GM18907 (cell line): ENCODE results near the gene ENPP6.
A peak's percentile ranks its signal among the peaks of the same experiment; 100 is the strongest.

Experiments
- ATAC-seq: cut with Tn5 transposase; IDR thresholded peaks from one replicate; pipeline ENCODE4 v1.9.1; 2021; ENCODE audit warnings: mild to moderate bottlenecking, moderate library complexity; ENCODE audit not compliant: unreplicated experiment

The ENPP6 gene

DNA sequence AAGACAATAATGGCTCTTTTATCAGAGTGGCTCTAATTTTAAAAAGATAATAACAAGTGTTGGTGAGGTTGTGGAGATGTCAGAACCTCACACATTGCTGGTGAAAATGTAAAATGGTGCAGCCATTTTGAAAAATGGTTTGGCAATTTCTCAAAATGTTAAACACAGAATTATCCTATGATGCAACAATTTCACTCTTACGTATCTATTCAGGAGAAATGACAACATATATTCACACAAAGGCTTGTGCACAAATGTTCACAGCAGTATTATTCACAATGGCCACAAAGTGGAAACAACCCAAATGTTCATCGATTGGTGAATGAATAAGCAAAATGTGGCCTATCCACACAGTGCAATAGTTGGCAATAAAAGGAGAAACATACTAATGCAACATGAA is 24.7 kb downstream of the ENPP6 start:
- ATAC-seq: no peak

DNA sequence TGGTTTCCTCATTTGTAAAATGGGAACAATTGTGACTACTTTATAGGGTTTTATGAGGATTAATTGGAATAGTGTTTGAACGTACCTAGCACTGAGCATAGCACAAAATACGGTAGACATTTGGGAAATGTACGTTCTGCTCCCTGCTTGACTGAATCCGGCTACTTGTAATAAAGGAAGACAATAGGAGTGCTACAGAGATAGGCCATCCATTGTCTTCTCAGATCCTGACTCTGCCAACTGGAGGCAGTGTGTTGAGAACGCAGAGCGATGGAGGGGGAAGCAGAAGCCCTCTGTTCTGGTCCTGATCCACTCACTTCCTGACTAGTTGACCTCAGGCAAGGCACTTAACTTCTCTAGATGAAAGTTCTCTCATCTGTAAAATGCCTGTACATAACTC is 26.4 kb downstream of the ENPP6 start:
- ATAC-seq: no peak

- no peak for ATAC-seq
Measured at GRCh38 chr4:184190711-184191110, 27.0 kb downstream of the ENPP6 start.

- no peak for ATAC-seq
Measured at GRCh38 chr4:184189966-184190365, 27.7 kb downstream of the ENPP6 start.

- ATAC-seq: no peak
Measured at GRCh38 chr4:184188443-184189400, 29.0 kb downstream of the ENPP6 start.

GRCh38 chr4:184177271-184177670 is 40.4 kb downstream of the ENPP6 start:
- no peak for ATAC-seq

GRCh38 chr4:184174571-184175488 is 42.8 kb downstream of the ENPP6 start:
- ATAC-seq: no peak

- ATAC-seq: no peak
Measured at GRCh38 chr4:184171011-184171410, 46.7 kb downstream of the ENPP6 start.

GRCh38 chr4:184169225-184169867 is 48.3 kb downstream of the ENPP6 start:
- no peak for ATAC-seq

DNA sequence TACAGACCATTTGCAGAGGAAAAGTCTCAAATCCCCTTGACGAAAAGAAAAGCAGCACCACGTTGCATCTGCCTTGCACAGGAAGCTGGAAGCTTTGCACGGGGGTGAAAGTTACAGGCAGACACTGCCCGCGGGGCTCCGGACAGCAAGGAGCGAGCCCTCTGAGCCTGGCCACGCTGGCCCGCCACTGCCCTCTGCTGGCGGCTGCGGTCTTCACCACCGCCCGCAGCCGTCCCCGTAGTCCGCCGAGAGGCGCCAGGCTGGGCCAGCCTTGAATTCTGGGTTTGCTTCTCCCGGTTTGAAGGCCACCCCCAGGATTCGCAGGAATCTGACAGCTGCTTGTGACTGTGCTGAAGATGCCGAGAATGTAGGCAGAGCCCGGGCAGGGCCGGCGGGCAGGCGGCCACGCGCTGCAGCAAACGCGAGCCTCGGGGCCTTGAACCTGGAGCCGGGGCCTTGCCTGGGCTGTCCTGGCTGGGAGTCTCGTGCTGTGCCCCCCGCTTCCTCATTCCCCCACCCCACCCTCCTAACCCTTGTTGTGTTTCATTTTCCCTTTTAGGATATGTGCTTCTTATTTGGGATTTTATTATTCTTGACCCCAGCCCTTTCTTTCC is 49.2 kb downstream of the ENPP6 start:
- ATAC-seq: peak; percentile 88

GRCh38 chr4:184167576-184167975 is 50.1 kb downstream of the ENPP6 start:
- ATAC-seq: peak; percentile 77

- ATAC-seq: no peak
Measured at GRCh38 chr4:184166736-184167135, 50.9 kb downstream of the ENPP6 start.

- no peak for ATAC-seq
Measured at GRCh38 chr4:184165291-184165690, 52.4 kb downstream of the ENPP6 start.

DNA sequence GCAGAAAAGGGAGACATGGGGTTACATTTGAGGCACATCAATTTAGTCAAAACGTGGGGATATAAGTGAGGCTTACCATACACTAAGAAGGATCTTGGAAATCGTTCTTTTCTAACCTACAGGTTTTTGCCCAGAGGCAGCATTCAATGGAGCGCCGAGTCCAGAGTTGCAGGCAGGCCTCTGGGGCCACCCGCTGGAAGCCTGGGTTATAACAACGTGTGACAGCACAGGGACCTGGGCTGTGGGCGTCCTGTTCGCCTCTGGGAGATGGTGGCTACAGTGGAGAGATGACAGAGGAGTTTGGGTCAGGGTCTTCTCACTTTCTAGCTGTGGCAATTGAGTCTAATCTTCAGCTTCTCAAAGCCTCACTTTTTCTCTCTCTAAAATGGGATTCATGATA is 53.9 kb downstream of the ENPP6 start:
- ATAC-seq: no peak

DNA sequence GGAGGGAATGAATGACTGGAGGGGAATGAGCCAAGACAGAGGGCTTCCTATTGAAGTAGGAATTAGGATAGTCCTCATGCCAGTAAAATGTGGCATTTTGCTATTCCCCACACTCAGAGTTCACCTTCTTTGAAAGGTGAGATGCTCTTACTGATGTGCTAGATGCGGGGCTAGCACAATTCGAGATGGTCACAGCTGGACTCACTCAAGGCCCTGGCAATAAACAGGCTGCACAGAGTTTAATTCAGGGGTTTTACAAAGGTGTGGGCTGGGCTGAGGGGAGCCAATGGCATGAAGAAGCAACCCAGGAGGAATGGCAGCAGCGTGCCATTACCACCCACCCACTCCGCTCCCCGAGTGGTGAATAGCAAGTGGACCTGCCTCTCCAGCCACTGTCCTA is 55.1 kb downstream of the ENPP6 start:
- ATAC-seq: no peak

DNA sequence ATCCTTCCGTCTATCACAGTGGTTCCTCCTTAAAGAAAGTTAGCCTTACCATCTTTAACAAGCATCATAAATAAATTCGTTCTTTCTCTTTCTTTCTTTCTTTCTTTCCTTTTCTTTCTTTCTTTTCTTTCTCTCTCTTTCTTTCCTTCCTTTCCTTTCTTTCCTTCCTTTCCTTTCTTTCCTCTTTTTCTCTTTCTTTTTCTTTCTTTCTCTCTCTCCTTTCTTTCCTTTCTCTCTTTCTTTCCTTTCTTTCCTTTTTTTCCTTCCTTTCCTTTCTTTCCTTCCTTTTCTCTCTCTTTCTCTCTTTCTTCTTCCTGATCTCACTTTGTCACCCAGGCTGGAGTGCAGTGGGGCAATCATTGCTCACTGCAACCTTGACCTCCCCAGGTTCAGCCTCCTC is 60.4 kb downstream of the ENPP6 start:
- no peak for ATAC-seq

DNA sequence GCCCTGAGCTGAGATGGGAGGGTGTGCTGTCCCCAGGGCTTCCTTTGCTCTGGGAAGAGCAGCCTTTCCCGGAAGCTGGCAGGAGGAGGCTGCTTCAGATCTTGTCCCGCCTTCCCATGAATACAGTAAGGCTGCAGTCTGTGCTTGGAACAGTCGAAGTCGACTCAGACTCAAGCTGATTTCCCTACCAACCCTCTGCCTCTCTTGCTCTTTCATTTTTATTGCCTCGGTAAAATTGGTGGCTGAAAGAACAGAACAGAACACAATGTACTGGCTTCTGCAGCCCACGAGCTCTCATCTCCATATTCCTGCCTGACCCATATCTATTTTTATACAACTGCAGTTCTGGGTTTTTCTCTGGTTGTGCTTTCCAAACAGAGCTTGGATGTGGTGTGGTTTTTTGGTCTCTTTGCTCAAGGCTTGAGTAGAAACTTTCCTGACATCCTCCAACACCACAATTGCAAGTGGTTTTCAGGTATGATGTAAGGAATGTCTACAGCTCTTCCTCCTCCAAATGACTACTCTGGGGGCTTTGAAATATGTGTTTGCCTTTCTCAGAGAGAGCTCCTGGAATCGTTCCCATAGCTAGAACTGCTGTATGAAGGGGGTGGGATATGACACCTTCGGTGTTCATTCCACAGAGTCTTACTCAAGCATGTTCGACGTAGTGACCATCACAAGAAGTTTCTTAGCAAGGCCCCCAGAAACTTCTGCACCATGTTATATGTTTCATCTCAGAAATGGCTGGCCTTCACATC is 61.3 kb downstream of the ENPP6 start:
- ATAC-seq: no peak

- no peak for ATAC-seq
Measured at GRCh38 chr4:184154199-184154598, 63.5 kb downstream of the ENPP6 start.

- ATAC-seq: no peak
Measured at GRCh38 chr4:184153781-184154180, 63.9 kb downstream of the ENPP6 start.

GRCh38 chr4:184151988-184152485 is 65.6 kb downstream of the ENPP6 start:
- no peak for ATAC-seq
